ENCODE measurements around the gene DMC1.

The DMC1 gene

DNA sequence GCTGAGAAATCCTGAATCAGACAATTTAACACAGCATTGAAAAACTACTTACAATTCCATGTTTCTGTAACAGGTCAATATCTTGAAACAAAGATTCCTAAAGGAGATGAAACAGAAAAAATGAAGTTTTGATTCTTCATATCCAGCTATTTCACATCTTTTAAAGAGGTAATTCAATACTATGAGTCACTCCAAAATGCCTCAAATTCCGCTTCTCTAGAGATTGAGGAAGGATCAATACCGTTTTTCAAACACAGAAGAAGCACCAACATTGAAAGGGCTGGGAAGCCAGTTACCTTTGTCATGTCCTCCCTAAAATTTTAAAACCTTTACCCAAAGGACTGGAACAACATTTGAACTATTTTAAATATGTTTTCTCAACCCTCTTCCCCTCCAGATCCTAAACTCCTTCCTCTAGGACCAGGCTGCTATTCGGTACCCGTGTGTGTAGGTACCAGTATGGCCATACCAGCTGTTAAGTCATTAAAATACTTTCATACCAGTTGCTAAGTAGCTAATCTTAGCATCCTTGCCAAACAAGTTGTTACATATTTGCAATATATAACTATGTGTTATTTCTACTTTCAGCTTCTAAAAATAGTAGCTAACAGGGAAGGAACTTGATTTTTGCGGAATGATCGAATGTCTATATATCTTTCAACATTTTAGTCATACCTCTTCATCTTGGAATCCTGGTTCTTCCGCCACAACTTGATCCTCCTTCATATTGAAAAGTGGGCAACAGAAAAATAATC, 2.3 kb downstream of the DMC1 start:
- no peak for ATAC-seq (ENCODE audit: low read depth)
- no peaks in the 10 kb centered on the region for H3K27me3 ChIP-seq (ENCODE audit: insufficient read depth, poor library complexity, severe bottlenecking)
- H3K4me1 ChIP-seq (ENCODE audit: insufficient read depth, poor library complexity, severe bottlenecking): peaks cover 10% of the 10 kb centered on the region
- no peak overlapping the region for H3K4me3 ChIP-seq (ENCODE audit: severe bottlenecking)
- DNase-seq (ENCODE audit: low spot score): no peak
- TF ChIP-seq, protein P1, sequence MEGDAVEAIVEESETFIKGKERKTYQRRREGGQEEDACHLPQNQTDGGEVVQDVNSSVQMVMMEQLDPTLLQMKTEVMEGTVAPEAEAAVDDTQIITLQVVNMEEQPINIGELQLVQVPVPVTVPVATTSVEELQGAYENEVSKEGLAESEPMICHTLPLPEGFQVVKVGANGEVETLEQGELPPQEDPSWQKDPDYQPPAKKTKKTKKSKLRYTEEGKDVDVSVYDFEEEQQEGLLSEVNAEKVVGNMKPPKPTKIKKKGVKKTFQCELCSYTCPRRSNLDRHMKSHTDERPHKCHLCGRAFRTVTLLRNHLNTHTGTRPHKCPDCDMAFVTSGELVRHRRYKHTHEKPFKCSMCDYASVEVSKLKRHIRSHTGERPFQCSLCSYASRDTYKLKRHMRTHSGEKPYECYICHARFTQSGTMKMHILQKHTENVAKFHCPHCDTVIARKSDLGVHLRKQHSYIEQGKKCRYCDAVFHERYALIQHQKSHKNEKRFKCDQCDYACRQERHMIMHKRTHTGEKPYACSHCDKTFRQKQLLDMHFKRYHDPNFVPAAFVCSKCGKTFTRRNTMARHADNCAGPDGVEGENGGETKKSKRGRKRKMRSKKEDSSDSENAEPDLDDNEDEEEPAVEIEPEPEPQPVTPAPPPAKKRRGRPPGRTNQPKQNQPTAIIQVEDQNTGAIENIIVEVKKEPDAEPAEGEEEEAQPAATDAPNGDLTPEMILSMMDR (IDR thresholded peaks at IDR 0.05; ENCODE audit: poor library complexity, severe bottlenecking): no peak
- H3K27ac ChIP-seq (ENCODE audit: poor library complexity, severe bottlenecking): no peak overlapping the region
- no peaks in the 10 kb centered on the region for H3K9me3 ChIP-seq (ENCODE audit: severe bottlenecking)
- no peaks in the 10 kb centered on the region for H3K36me3 ChIP-seq (ENCODE audit: low read depth)

DNA sequence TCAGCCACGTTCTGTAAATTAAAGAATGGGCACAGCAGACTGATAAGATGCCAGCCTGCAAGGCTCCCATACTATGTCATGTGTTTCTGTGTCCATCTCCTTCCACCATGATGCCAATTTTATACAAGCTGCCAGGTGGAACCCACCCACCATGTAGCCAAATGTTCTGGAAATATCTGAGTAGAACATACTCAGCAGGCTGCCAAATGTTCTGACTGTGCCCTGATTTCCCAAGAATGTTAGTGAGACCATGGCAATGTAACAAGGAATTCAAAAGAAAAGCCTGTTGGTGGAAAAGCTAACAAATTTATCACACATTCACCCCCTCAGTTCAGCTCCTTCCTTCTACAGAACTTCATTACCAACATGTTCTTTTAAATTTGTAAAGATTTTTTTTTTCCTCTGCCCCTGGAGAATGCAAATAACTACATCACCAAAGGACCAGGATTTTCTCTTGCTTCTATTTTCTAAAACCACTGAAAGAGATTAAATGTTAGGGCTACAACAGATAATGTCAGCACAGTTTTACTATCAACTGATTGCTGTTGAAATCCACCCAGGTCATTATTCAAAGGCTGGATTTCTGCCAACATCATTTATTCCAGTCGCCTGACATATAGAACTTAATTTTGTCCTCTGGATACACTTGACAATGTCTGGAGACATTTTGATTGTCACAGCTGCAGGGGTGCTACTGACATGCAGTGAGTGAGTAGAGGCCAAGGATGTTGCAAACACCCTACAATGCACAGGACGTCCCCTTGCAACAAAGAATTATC, 3.1 kb downstream of the DMC1 start:
- TF ChIP-seq, protein P1 (IDR thresholded peaks at IDR 0.05; ENCODE audit: poor library complexity, severe bottlenecking): no peak
- ATAC-seq (ENCODE audit: low read depth): no peak
- H3K27me3 ChIP-seq (ENCODE audit: insufficient read depth, poor library complexity, severe bottlenecking): no peaks in the 10 kb centered on the region
- H3K4me3 ChIP-seq (ENCODE audit: severe bottlenecking): no peak overlapping the region
- H3K4me1 ChIP-seq (ENCODE audit: insufficient read depth, poor library complexity, severe bottlenecking): peaks cover 10% of the 10 kb centered on the region
- DNase-seq (ENCODE audit: low spot score): no peak
- no peaks in the 10 kb centered on the region for H3K9me3 ChIP-seq (ENCODE audit: severe bottlenecking)
- H3K36me3 ChIP-seq (ENCODE audit: low read depth): no peaks in the 10 kb centered on the region
- H3K27ac ChIP-seq (ENCODE audit: poor library complexity, severe bottlenecking): no peak overlapping the region

DNA sequence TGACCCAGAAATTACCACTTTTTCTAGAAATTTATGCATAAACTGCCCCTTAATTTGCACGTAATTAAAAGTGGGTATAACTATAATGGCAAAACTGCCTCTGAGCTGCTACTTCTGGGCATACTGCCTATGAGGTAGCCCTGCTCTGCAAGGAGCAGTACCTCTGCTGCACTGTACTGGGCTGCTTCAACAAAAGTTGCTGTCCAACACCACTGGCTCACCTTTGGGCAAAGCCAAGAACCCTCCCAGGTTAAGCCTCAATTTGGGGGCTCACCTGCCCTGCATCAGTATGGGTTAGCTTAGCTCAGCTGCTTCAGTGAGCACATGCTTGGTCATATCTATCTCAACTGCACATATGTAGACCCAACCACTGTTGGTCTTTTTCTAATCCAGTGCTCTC, 4.5 kb downstream of the DMC1 start:
- TF ChIP-seq, protein P1 (IDR thresholded peaks at IDR 0.05; ENCODE audit: poor library complexity, severe bottlenecking): no peak
- DNase-seq (ENCODE audit: low spot score) (no peak), ATAC-seq (ENCODE audit: low read depth) (no peak)
- Histone ChIP-seq H3K27ac (ENCODE audit: poor library complexity, severe bottlenecking) (no peak overlapping the region), H3K36me3 (ENCODE audit: low read depth) (no peaks in the 10 kb centered on the region), H3K9me3 (ENCODE audit: severe bottlenecking) (no peaks in the 10 kb centered on the region), H3K4me1 (ENCODE audit: insufficient read depth, poor library complexity, severe bottlenecking) (no peaks in the 10 kb centered on the region), H3K27me3 (ENCODE audit: insufficient read depth, poor library complexity, severe bottlenecking) (no peaks in the 10 kb centered on the region), H3K4me3 (ENCODE audit: severe bottlenecking) (no peak overlapping the region)

DNA sequence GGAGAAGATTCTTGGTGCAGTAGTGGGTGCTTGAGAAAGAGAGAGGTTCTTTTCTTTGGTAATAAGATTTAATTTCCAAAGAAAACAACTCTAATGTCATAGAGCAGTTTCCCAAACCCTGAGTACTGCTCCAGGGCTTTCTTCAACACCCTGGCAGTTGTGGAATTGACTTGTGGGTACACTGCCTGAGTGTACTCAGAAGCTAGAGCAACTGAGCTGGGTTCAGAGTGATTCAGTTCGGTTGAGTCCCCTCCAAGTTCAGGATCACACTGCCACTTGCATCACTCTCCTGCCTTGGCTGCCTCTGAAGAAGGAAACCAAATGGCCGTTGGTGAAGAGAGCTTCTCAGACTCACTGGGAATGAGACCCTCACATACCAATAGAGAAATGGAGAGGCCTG, 5.3 kb downstream of the DMC1 start:
- no peaks in the 10 kb centered on the region for H3K36me3 ChIP-seq (ENCODE audit: low read depth)
- no peaks in the 10 kb centered on the region for H3K9me3 ChIP-seq (ENCODE audit: severe bottlenecking)
- TF ChIP-seq, protein P1 (IDR thresholded peaks at IDR 0.05; ENCODE audit: poor library complexity, severe bottlenecking): no peak
- ATAC-seq (ENCODE audit: low read depth) (no peak), DNase-seq (ENCODE audit: low spot score) (no peak)
- H3K27ac ChIP-seq (ENCODE audit: poor library complexity, severe bottlenecking): no peak overlapping the region
- no peak overlapping the region for H3K4me3 ChIP-seq (ENCODE audit: severe bottlenecking)
- H3K27me3 ChIP-seq (ENCODE audit: insufficient read depth, poor library complexity, severe bottlenecking): no peaks in the 10 kb centered on the region
- no peaks in the 10 kb centered on the region for H3K4me1 ChIP-seq (ENCODE audit: insufficient read depth, poor library complexity, severe bottlenecking)

DNA sequence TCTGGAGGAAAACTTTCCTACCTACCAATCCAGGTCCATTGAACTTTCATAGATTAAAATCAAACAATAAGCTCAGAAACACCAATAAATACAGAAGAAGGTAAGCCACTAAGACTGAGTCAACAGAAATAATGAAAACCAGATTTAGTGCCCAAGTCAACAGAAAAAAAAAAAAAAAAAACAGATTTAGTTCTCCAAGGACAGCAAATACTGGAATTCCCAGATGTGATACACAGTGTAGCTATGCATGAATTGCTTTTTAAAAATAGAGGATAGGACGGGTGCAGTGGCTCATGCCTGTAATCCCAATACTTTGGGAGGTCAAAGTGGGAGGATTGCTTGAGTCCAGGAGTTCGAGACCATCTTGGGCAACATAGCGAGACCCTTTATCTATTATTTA, 15.7 kb downstream of the DMC1 start:
- ATAC-seq (ENCODE audit: low read depth) (no peak), DNase-seq (ENCODE audit: low spot score) (no peak)
- Histone ChIP-seq H3K36me3 (ENCODE audit: low read depth) (no peaks in the 10 kb centered on the region), H3K4me1 (ENCODE audit: insufficient read depth, poor library complexity, severe bottlenecking) (no peaks in the 10 kb centered on the region), H3K27me3 (ENCODE audit: insufficient read depth, poor library complexity, severe bottlenecking) (no peaks in the 10 kb centered on the region), H3K4me3 (ENCODE audit: severe bottlenecking) (no peak overlapping the region), H3K9me3 (ENCODE audit: severe bottlenecking) (peaks cover 1% of the 10 kb centered on the region), H3K27ac (ENCODE audit: poor library complexity, severe bottlenecking) (no peak overlapping the region)
- TF ChIP-seq, protein P1 (IDR thresholded peaks at IDR 0.05; ENCODE audit: poor library complexity, severe bottlenecking): no peak

All from RWPE2 (cell line).